A549 (cell line): Measurements from ENCODE around the gene CNOT6. TPM values are rescaled to one million over a fixed set of nuclear protein-coding genes. Genes with fewer than 3 reads are reported as not detected.
A peak's percentile ranks its signal among the peaks of the same experiment; 100 is the strongest.

Source experiments
- ATAC-seq, 2 experiments: fragments of 200-7000 bp in 1 of 2; fragments of >200 bp in 1 of 2; cut with Nextera tagmentation in 1 of 2; cut with Tn5 transposase in 1 of 2; 3 replicates each; pipeline versions ENCODE4 v1.8.0 to v1.9.1; 2018 to 2020; ENCODE audit warnings: mild to moderate bottlenecking in 1 of 2, moderate library complexity in 1 of 2
- CTCF ChIA-PET: fragments of 300-600 bp; sonication (Branson Sonifier 250); formaldehyde crosslinking; extraction: SDS; loops from one replicate; lab custom pipeline; 2021; ENCODE audit warnings: antibody characterized with exemption, inconsistent platforms; lab: Yijun Ruan, JAX
- POLR2A ChIA-PET: fragments of 350-600 bp; formaldehyde crosslinking; extraction: SDS; loops from one replicate; lab custom pipeline; 2021; ENCODE audit warnings: antibody characterized with exemption, inconsistent platforms; lab: Yijun Ruan, JAX
- DNase-seq, 2 experiments: peaks; one replicate each; pipeline versions ENCODE4 v3.0.0 to v3.0.0-alpha.2; 2011 to 2016; ENCODE audit warnings: low read depth in 1 of 2, low spot score in 1 of 2
- FAIRE-seq: peaks from 2 replicates; lab custom pipeline; 2011; peaks lifted over from hg19 to GRCh38; lab: Jason Lieb, UNC
- H3K27ac ChIP-seq, 2 experiments: fragments of >200 bp; sonication (Bioruptor Twin); formaldehyde crosslinking; 3 replicates each; pipeline ENCODE4 v1.5.1; 2016 to 2017
- H3K4me1 ChIP-seq: fragments of >200 bp; sonication (Bioruptor Twin); formaldehyde crosslinking; 3 replicates; pipeline ENCODE4 v1.6.1; 2016
- H3K4me2 ChIP-seq: fragments of >200 bp; sonication (Bioruptor Twin); formaldehyde crosslinking; 3 replicates; pipeline ENCODE4 v1.6.1; 2016
- H3K4me3 ChIP-seq: fragments of >200 bp; sonication (Bioruptor Twin); formaldehyde crosslinking; 3 replicates; pipeline ENCODE4 v1.5.1; 2016
- H3K9me3 ChIP-seq: fragments of >200 bp; sonication (Bioruptor Twin); formaldehyde crosslinking; 3 replicates; pipeline ENCODE4 v1.6.1; 2016
- ATOH8 ChIP-seq: fragments of 250-450 bp; sonication (Bioruptor Pico); IDR thresholded peaks from 2 replicates; pipeline ENCODE4 v1.5.0; 2020; ENCODE audit warnings: low read depth, mild to moderate bottlenecking, moderate library complexity
- BHLHE40 ChIP-seq: IDR thresholded peaks from 2 replicates; pipeline ENCODE4 v1.6.1; 2012; ENCODE audit warnings: low read depth, low read length, inconsistent platforms
- CBX8 ChIP-seq: fragments of 200-600 bp; sonication (generic); IDR thresholded peaks from 2 replicates; pipeline ENCODE4 v1.6.1; 2016
- CHD2 ChIP-seq: fragments of 150-350 bp; IDR thresholded peaks from 2 replicates; pipeline ENCODE4 v1.6.1; 2014; ENCODE audit warnings: low read length; ENCODE audit not compliant: partially characterized antibody
- CHD4 ChIP-seq: fragments of 200-600 bp; sonication (generic); IDR thresholded peaks from 2 replicates; pipeline ENCODE4 v1.6.1; 2016; ENCODE audit warnings: antibody characterized with exemption, mild to moderate bottlenecking, borderline replicate concordance
- EP300 ChIP-seq, 2 experiments: fragments of >200 bp; sonication (Bioruptor Twin); formaldehyde crosslinking; IDR thresholded peaks; 2 replicates in 1 of 2; 3 replicates in 1 of 2; pipeline ENCODE4 v1.6.1; 2016 to 2017
- ESRRA ChIP-seq: fragments of 150-350 bp; IDR thresholded peaks from 2 replicates; pipeline ENCODE4 v1.6.1; 2014; ENCODE audit warnings: mild to moderate bottlenecking, low read length, borderline replicate concordance
- FOSB ChIP-seq: fragments of 250-450 bp; sonication (Bioruptor Pico); IDR thresholded peaks from 2 replicates; pipeline ENCODE4 v1.5.0; 2020; ENCODE audit warnings: mild to moderate bottlenecking, moderate library complexity
- HOXA7 ChIP-seq: fragments of 250-450 bp; sonication (Bioruptor Pico); IDR thresholded peaks from 2 replicates; pipeline ENCODE4 v1.5.0; 2020; ENCODE audit warnings: mild to moderate bottlenecking, moderate library complexity
- HOXB13 ChIP-seq: fragments of 250-450 bp; sonication (Bioruptor Pico); IDR thresholded peaks from 2 replicates; pipeline ENCODE4 v1.5.0; 2020; ENCODE audit warnings: low read depth, mild to moderate bottlenecking, moderate library complexity
- KDM5A ChIP-seq: fragments of 200-600 bp; sonication (generic); IDR thresholded peaks from 2 replicates; pipeline ENCODE4 v1.6.1; 2016; ENCODE audit warnings: antibody characterized with exemption, mild to moderate bottlenecking
- MAFK ChIP-seq: fragments of 450-650 bp; IDR thresholded peaks from 2 replicates; pipeline ENCODE4 v1.6.1; 2014; ENCODE audit not compliant: partially characterized antibody
- MAZ ChIP-seq: fragments of 150-350 bp; IDR thresholded peaks from 2 replicates; pipeline ENCODE4 v1.6.1; 2014; ENCODE audit warnings: antibody characterized with exemption, low read depth, low read length, borderline replicate concordance
- MYC ChIP-seq: IDR thresholded peaks from 2 replicates; pipeline ENCODE4 v1.6.1; 2012; ENCODE audit warnings: mild to moderate bottlenecking, inconsistent platforms, low read length, improper control_type of control experiment, borderline replicate concordance
- NFE2L2 ChIP-seq: fragments of 150-350 bp; conservative IDR thresholded peaks from 2 replicates; pipeline ENCODE4 v1.6.1; 2014; ENCODE audit warnings: low read length
- NPAS2 ChIP-seq: fragments of 250-450 bp; sonication (Bioruptor Pico); IDR thresholded peaks from 2 replicates; pipeline ENCODE4 v1.8.0; 2022; ENCODE audit warnings: mild to moderate bottlenecking, moderate library complexity, borderline replicate concordance
- PBX3 ChIP-seq: IDR thresholded peaks from 2 replicates; pipeline ENCODE4 v1.6.1; 2012
- PHF8 ChIP-seq: fragments of 200-600 bp; sonication (generic); IDR thresholded peaks from 2 replicates; pipeline ENCODE4 v1.6.1; 2016; ENCODE audit warnings: low read depth, mild to moderate bottlenecking, antibody characterized with exemption, moderate library complexity, borderline replicate concordance
- RAD21 ChIP-seq, 2 experiments: fragments of >200 bp in 1 of 2; sonication (Bioruptor Twin) in 1 of 2; formaldehyde crosslinking in 1 of 2; IDR thresholded peaks in 1 of 2; conservative IDR thresholded peaks in 1 of 2; 2 replicates in 1 of 2; 3 replicates in 1 of 2; pipeline ENCODE4 v1.6.1; 2012 to 2018; ENCODE audit warnings: inconsistent platforms in 1 of 2
- RARB ChIP-seq: fragments of 250-450 bp; sonication (Bioruptor Pico); IDR thresholded peaks from 2 replicates; pipeline ENCODE4 v1.8.0; 2021; ENCODE audit warnings: mild to moderate bottlenecking, moderate library complexity
- RCOR1 ChIP-seq: fragments of 150-350 bp; IDR thresholded peaks from 2 replicates; pipeline ENCODE4 v1.6.1; 2014; ENCODE audit warnings: antibody characterized with exemption, low read length, low read depth
- SREBF2 ChIP-seq: fragments of 450-650 bp; IDR thresholded peaks from 2 replicates; pipeline ENCODE4 v1.6.1; 2014; ENCODE audit warnings: mild to moderate bottlenecking, moderate library complexity
- TFCP2L1 ChIP-seq: fragments of 250-450 bp; sonication (Bioruptor Pico); IDR thresholded peaks from 2 replicates; pipeline ENCODE4 v1.5.0; 2021; ENCODE audit warnings: mild to moderate bottlenecking
- TP53 ChIP-seq: fragments of 250-450 bp; sonication (Bioruptor Pico); IDR thresholded peaks from 2 replicates; pipeline ENCODE4 v1.5.0; 2021; ENCODE audit warnings: mild to moderate bottlenecking, moderate library complexity
- ZC3H11A ChIP-seq: fragments of 450-650 bp; IDR thresholded peaks from 2 replicates; pipeline ENCODE4 v1.6.1; 2014; ENCODE audit warnings: antibody characterized with exemption, mild to moderate bottlenecking
- ZFP36 ChIP-seq: fragments of 450-650 bp; IDR thresholded peaks from 2 replicates; pipeline ENCODE4 v1.6.1; 2014; ENCODE audit warnings: borderline replicate concordance; ENCODE audit not compliant: partially characterized antibody
- WGBS: methylation state at CpG from one replicate; pipeline ENCODE4 v1.1.6; 2017; ENCODE audit errors: missing lambda C conversion rate; 5-methylcytosine and 5-hydroxymethylcytosine counted together
- polyA plus RNA-seq, 4 experiments: library from polyadenylated mRNA; depleted of rRNA in 3 of 4; stranded (reverse); fragments of >200 nt; fragmentation: RNase III in 1 of 4; extraction: RNeasy Plus Mini Kit Qiagen cat#74134 plus additional on column Dnase treatment in 1 of 4; gene quantifications; 2 replicates in 3 of 4; 3 replicates in 1 of 4; pipeline ENCODE4 v1.2.3, GENCODE V29; 2011 to 2017
- TF ChIP-seq, protein P1 (sequence below): fragments of 150-350 bp; IDR thresholded peaks from 2 replicates; pipeline ENCODE4 v1.6.1; 2014; ENCODE audit warnings: low read depth, mild to moderate bottlenecking, low read length
- TF ChIP-seq, protein P2 (sequence below): IDR thresholded peaks from 2 replicates; pipeline ENCODE4 v1.6.1; 2012; ENCODE audit warnings: low read depth, borderline replicate concordance

The CNOT6 gene
- polyA plus RNA-seq, 2 of the 4 experiments (the other 2 are of a cell fraction): 18.2 to 28.5 TPM

- no peak for TF ChIP-seq PHF8
- no peak for TF ChIP-seq ESRRA
- TF ChIP-seq, protein P1, sequence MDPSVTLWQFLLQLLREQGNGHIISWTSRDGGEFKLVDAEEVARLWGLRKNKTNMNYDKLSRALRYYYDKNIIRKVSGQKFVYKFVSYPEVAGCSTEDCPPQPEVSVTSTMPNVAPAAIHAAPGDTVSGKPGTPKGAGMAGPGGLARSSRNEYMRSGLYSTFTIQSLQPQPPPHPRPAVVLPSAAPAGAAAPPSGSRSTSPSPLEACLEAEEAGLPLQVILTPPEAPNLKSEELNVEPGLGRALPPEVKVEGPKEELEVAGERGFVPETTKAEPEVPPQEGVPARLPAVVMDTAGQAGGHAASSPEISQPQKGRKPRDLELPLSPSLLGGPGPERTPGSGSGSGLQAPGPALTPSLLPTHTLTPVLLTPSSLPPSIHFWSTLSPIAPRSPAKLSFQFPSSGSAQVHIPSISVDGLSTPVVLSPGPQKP: no peak
- no peak for TF ChIP-seq HOXA7
- TF ChIP-seq PBX3: no peak; the same call in 1 of the 2 replicates
- TF ChIP-seq MAFK: no peak
- no peak for TF ChIP-seq ATOH8 (CRISPR knock-in tag)
- no peak for TF ChIP-seq FOSB (CRISPR knock-in tag)
- no peak for TF ChIP-seq HOXB13 (CRISPR knock-in tag)
- no peak; the same call in 1 of the 2 replicates for TF ChIP-seq MYC
- no peak for TF ChIP-seq ZC3H11A
- TF ChIP-seq CHD2: no peak
- TF ChIP-seq NFE2L2: no peak
- TF ChIP-seq, protein P2, sequence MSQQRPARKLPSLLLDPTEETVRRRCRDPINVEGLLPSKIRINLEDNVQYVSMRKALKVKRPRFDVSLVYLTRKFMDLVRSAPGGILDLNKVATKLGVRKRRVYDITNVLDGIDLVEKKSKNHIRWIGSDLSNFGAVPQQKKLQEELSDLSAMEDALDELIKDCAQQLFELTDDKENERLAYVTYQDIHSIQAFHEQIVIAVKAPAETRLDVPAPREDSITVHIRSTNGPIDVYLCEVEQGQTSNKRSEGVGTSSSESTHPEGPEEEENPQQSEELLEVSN: peak; percentile 91
- TF ChIP-seq ZFP36: no peak
- no peak for TF ChIP-seq NPAS2
- TF ChIP-seq CHD4: no peak
- peak; percentile 93 for TF ChIP-seq BHLHE40
- TF ChIP-seq CBX8: no peak
- TF ChIP-seq SREBF2: no peak
- 0 out of 2 replicates have a peak, but pooled peaks have one; percentile 18 for TF ChIP-seq TP53 (CRISPR knock-in tag)
- no peak for TF ChIP-seq RCOR1
- no peak for TF ChIP-seq TFCP2L1 (CRISPR knock-in tag)
- TF ChIP-seq RARB: no peak
- TF ChIP-seq EP300 (IDR thresholded peaks at IDR 0.05): no peak
These were observed at the start of gene CNOT6 (continued) for GRCh38 chr5:180494060-180494509.

GRCh38 chr5:180454752-180455151 is 39.4 kb upstream of the CNOT6 start:
- no peak overlapping the region for H3K27ac ChIP-seq

More at GRCh38 chr5:180454752-180455151, 39.4 kb upstream of the CNOT6 start:
- CTCF ChIA-PET: interaction anchor here (0.7 to 4.1 kb wide), 5 partner anchors 16 to 823 kb away, joined by 3 to 19 read pairs (median 3); no protein-coding TSS in a partner anchor
- no peak for DNase-seq
- FAIRE-seq: no peak
- Histone ChIP-seq H3K4me2 (no peak overlapping the region), H3K4me3 (no peak overlapping the region), H3K9me3 (peaks cover 10% of the 10 kb centered on the region; the same call in 1 of the 3 replicates), H3K4me1 (no peaks in the 10 kb centered on the region)
- no peak for TF ChIP-seq MAZ
- TF ChIP-seq KDM5A: no peak
- no peak for TF ChIP-seq SREBF2
- TF ChIP-seq CBX8: no peak
- TF ChIP-seq PHF8: no peak
- TF ChIP-seq RAD21 (conservative IDR thresholded peaks at IDR 0.05 in 1 of 2, IDR thresholded peaks at IDR 0.05 in 1 of 2): no peak
- 49% methylated on average over 2 of the region's 2 CpGs for WGBS
- POLR2A ChIA-PET: no interaction called here
- no peak for ATAC-seq
